ENCODE measurements around the gene MYO5B.

Gene MYO5B

DNA sequence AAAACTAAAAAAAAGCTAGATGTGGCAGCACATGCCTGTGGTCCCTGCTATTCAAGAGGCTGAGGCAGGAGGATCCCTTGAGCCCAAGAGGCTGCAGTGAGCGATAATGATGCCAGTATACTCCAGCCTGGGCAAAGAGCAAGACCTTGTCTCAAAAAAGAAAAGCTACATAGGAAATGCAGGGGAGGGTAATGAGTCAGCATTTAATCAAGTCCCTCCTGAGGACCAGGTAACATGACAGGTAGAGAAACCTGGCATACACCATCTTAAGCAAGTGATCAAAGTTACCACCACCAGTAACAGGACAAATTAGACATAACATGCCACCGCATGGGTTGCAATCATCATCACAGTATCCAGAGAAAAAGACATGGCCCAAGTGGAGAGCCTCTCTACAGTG is 25.8 kb downstream of the MYO5B start:
- TF ChIP-seq, protein P1, sequence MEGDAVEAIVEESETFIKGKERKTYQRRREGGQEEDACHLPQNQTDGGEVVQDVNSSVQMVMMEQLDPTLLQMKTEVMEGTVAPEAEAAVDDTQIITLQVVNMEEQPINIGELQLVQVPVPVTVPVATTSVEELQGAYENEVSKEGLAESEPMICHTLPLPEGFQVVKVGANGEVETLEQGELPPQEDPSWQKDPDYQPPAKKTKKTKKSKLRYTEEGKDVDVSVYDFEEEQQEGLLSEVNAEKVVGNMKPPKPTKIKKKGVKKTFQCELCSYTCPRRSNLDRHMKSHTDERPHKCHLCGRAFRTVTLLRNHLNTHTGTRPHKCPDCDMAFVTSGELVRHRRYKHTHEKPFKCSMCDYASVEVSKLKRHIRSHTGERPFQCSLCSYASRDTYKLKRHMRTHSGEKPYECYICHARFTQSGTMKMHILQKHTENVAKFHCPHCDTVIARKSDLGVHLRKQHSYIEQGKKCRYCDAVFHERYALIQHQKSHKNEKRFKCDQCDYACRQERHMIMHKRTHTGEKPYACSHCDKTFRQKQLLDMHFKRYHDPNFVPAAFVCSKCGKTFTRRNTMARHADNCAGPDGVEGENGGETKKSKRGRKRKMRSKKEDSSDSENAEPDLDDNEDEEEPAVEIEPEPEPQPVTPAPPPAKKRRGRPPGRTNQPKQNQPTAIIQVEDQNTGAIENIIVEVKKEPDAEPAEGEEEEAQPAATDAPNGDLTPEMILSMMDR (IDR thresholded peaks at IDR 0.05; ENCODE audit: insufficient read depth, low read length, missing control alignments): no peak
- ChIA-PET POLR2A (no interaction called here), CTCF (no interaction called here)
- no peak for DNase-seq (ENCODE audit: low read depth, low spot score)
- no peak overlapping the region for H3K4me3 ChIP-seq (ENCODE audit: low read depth, low read length)

DNA sequence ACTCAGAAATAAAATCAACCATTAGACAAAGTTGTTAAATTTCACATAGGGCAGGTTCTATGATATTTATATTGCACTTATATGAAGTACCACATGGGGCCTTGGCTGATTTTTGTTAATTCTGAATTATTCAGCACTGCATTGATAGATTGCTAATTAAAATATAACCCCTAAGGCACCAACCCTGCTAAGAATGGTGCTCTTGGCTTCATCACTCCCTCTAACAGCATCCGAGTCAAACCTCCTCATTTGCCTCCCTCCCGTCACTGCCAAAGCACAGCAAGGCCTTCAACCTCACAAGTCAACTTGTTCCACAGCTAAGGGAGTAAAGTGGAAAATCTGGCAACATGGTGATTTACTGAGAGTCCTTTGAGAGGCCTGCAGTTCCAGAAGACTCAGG is 27.0 kb downstream of the MYO5B start:
- CTCF ChIA-PET: no interaction called here
- TF ChIP-seq, protein P1 (IDR thresholded peaks at IDR 0.05; ENCODE audit: insufficient read depth, low read length, missing control alignments): no peak
- POLR2A ChIA-PET: no interaction called here
- DNase-seq (ENCODE audit: low read depth, low spot score): no peak
- no peak overlapping the region for H3K4me3 ChIP-seq (ENCODE audit: low read depth, low read length)

DNA sequence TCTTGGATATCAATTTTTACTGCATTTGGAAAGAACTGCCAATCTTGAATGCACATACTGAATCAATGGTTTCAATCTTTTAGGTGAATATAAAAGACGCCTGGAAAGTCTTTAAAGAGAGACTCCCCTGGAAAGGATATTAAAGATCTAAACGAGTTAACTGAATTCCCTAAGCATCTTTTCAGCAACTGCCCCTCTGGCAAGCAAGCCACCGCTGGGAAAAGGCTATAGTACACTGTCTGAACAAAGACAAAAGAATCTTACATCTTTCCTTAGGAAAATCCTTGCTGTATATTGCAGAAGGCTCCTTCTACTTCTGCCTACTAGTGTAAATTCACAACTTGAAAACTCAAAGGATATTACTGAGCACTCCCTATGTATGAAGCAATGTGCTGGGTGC is 28.0 kb downstream of the MYO5B start:
- TF ChIP-seq, protein P1 (IDR thresholded peaks at IDR 0.05; ENCODE audit: insufficient read depth, low read length, missing control alignments): no peak
- ChIA-PET CTCF (no interaction called here), POLR2A (no interaction called here)
- DNase-seq (ENCODE audit: low read depth, low spot score): no peak
- no peak overlapping the region for H3K4me3 ChIP-seq (ENCODE audit: low read depth, low read length)

DNA sequence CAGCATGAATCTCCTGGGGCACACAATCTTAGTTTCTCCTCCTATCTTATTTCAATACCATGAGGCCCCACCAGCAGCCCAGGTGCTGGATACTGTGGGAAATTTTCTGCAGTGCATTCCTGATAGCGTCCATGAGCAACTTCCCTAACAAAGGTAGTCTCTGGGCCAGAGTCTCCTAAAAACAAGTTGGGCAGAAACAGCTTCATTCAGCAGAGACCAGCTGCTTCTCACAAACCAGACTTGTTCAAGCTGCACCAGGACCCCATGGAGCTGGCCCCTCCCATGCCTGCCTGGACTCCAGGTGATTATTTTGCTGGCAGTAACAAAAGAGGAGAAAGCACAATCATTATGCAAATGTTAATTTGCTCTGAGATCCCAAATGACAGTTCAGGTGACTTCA is 31.4 kb downstream of the MYO5B start:
- DNase-seq (ENCODE audit: low read depth, low spot score): no peak
- no peak overlapping the region for H3K4me3 ChIP-seq (ENCODE audit: low read depth, low read length)
- TF ChIP-seq, protein P1 (IDR thresholded peaks at IDR 0.05; ENCODE audit: insufficient read depth, low read length, missing control alignments): no peak
- POLR2A ChIA-PET: no interaction called here
- CTCF ChIA-PET: no interaction called here

DNA sequence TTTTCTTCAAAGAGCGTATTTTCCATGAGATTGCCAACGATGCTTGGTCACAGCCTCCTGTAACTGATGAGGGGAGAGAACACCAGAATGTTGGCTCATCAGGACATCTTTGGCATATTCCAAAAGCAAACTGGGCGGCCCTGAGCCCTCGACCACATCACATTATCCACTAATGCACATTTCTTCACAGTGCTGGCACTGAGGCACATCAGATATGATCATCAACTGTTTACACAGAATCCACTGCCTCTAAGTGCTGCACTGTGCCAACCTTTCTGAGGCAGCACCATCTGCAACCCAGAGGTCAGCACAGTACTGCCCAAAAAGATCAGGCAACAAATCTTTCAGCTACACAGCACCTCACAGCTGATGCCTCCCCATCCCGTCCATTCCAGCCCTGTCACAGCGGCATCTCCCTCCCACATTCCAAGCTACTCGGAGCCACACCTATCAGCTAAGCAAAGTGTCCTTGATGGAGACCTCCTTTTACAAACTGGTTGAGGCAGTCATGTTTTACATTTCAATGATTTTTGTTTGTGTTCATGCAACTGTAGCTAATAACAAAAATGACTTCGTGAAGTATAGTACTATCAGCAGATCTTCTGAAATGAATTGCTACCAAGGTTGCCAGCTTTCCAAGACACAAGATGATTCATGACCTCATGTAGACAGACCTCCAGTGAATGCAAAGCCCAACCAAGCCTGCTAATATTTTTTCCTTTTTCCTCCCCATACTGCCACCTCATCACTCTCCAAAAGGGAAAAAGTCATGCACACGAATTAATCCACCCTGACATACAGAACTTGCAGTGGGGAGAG is 32.3 kb downstream of the MYO5B start:
- TF ChIP-seq, protein P1 (IDR thresholded peaks at IDR 0.05; ENCODE audit: insufficient read depth, low read length, missing control alignments): no peak
- CTCF ChIA-PET: no interaction called here
- H3K4me3 ChIP-seq (ENCODE audit: low read depth, low read length): no peak overlapping the region
- DNase-seq (ENCODE audit: low read depth, low spot score): no peak
- POLR2A ChIA-PET: no interaction called here

DNA sequence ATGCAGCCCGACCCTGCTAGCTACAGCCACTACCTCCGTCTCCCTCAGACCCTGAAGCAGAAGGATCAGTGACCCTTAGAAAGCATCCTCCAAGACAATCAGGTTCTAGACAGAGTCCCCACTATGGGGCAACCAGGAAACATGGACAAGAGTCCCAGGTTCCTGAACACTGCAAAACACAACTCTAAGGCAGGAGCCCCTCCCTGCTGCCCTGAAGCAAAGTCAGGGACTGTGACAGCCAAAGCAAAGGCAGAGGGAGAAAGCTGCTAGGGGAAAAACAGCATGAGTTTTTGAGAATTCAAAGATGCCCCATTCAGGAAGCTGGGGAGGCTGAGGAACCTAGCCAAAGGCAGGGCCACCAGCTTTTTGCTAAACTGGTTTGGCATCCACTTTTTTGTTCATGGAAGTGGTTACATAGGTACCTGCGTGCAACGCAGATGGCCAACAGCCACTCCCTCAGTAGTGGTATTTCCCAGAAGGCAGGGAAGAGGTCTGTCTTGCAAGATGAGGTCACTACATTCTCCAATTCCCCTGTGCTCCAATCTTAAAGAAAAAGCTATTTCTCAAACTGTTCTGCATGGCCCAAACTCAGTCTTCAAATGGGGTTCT is 33.2 kb downstream of the MYO5B start:
- H3K4me3 ChIP-seq (ENCODE audit: low read depth, low read length): no peak overlapping the region
- CTCF ChIA-PET: no interaction called here
- no peak for DNase-seq (ENCODE audit: low read depth, low spot score)
- POLR2A ChIA-PET: no interaction called here
- TF ChIP-seq, protein P1 (IDR thresholded peaks at IDR 0.05; ENCODE audit: insufficient read depth, low read length, missing control alignments): no peak
